ENCODE measurements around the gene CD27.

GRCh38 chr12:6435961-6436715 lies 8.6 kb upstream of the CD27 start:
- TF ChIP-seq, protein P1, sequence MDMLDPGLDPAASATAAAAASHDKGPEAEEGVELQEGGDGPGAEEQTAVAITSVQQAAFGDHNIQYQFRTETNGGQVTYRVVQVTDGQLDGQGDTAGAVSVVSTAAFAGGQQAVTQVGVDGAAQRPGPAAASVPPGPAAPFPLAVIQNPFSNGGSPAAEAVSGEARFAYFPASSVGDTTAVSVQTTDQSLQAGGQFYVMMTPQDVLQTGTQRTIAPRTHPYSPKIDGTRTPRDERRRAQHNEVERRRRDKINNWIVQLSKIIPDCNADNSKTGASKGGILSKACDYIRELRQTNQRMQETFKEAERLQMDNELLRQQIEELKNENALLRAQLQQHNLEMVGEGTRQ (IDR thresholded peaks at IDR 0.05; ENCODE audit: borderline replicate concordance, low read depth, low read length), result no peak
- TF ChIP-seq ELF1 (IDR thresholded peaks at IDR 0.05), result no peak
- TF ChIP-seq FOXM1 (IDR thresholded peaks at IDR 0.05; ENCODE audit: low read depth), result no peak
- TF ChIP-seq, protein P2, sequence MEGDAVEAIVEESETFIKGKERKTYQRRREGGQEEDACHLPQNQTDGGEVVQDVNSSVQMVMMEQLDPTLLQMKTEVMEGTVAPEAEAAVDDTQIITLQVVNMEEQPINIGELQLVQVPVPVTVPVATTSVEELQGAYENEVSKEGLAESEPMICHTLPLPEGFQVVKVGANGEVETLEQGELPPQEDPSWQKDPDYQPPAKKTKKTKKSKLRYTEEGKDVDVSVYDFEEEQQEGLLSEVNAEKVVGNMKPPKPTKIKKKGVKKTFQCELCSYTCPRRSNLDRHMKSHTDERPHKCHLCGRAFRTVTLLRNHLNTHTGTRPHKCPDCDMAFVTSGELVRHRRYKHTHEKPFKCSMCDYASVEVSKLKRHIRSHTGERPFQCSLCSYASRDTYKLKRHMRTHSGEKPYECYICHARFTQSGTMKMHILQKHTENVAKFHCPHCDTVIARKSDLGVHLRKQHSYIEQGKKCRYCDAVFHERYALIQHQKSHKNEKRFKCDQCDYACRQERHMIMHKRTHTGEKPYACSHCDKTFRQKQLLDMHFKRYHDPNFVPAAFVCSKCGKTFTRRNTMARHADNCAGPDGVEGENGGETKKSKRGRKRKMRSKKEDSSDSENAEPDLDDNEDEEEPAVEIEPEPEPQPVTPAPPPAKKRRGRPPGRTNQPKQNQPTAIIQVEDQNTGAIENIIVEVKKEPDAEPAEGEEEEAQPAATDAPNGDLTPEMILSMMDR (IDR thresholded peaks at IDR 0.05), result no peak
- no peak for TF ChIP-seq RFX5 (IDR thresholded peaks at IDR 0.05; ENCODE audit: low read length)
- TF ChIP-seq, protein P3, sequence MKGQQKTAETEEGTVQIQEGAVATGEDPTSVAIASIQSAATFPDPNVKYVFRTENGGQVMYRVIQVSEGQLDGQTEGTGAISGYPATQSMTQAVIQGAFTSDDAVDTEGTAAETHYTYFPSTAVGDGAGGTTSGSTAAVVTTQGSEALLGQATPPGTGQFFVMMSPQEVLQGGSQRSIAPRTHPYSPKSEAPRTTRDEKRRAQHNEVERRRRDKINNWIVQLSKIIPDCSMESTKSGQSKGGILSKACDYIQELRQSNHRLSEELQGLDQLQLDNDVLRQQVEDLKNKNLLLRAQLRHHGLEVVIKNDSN (IDR thresholded peaks at IDR 0.05; ENCODE audit: borderline replicate concordance, low read depth), result no peak
- no peak for TF ChIP-seq GABPA (IDR thresholded peaks at IDR 0.05; ENCODE audit: low read depth)

Data from SK-N-SH (cell line).